ENCODE data around the gene FST. TPM values are rescaled to one million over a fixed set of nuclear protein-coding genes. Genes with fewer than 3 reads are reported as not detected.

FST gene
- total and polyA plus RNA-seq, 2 of the 13 experiments (the other 11 are each of a cell fraction or from before 2014, with no cell fraction given), result 38.6 to 136 TPM

GRCh38 chr5:53482717-53483638, 2.5 kb downstream of the FST start (continued):
- TF ChIP-seq, protein P1, sequence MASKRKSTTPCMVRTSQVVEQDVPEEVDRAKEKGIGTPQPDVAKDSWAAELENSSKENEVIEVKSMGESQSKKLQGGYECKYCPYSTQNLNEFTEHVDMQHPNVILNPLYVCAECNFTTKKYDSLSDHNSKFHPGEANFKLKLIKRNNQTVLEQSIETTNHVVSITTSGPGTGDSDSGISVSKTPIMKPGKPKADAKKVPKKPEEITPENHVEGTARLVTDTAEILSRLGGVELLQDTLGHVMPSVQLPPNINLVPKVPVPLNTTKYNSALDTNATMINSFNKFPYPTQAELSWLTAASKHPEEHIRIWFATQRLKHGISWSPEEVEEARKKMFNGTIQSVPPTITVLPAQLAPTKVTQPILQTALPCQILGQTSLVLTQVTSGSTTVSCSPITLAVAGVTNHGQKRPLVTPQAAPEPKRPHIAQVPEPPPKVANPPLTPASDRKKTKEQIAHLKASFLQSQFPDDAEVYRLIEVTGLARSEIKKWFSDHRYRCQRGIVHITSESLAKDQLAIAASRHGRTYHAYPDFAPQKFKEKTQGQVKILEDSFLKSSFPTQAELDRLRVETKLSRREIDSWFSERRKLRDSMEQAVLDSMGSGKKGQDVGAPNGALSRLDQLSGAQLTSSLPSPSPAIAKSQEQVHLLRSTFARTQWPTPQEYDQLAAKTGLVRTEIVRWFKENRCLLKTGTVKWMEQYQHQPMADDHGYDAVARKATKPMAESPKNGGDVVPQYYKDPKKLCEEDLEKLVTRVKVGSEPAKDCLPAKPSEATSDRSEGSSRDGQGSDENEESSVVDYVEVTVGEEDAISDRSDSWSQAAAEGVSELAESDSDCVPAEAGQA (IDR thresholded peaks at IDR 0.05; ENCODE audit: low read depth), result peak; percentile 58; the same call in 1 of the 2 replicates
- TF ChIP-seq, protein P1 (CRISPR knock-in tag; IDR thresholded peaks at IDR 0.05; ENCODE audit: borderline replicate concordance), result no peak
- TF ChIP-seq ZNF616 (CRISPR knock-in tag; IDR thresholded peaks at IDR 0.05; ENCODE audit: low read depth), result no peak
- TF ChIP-seq ZFP36 (IDR thresholded peaks at IDR 0.05; ENCODE audit: borderline replicate concordance, low read depth, low read length, partially characterized antibody), result no peak
- peak; percentile 91 for TF ChIP-seq ZNF687 (CRISPR knock-in tag; IDR thresholded peaks at IDR 0.05)
- peak; percentile 63 for TF ChIP-seq SOX13 (IDR thresholded peaks at IDR 0.05)
- TF ChIP-seq SOX13 (CRISPR knock-in tag; conservative IDR thresholded peaks at IDR 0.05 in 1 of 2, IDR thresholded peaks at IDR 0.05 in 1 of 2), result peak in 1 of 2 experiments; percentile 70; a peak in 2 of 4 replicates
- peak; percentile 62; the same call in 1 of the 2 replicates for TF ChIP-seq ZKSCAN8 (CRISPR knock-in tag; IDR thresholded peaks at IDR 0.05; ENCODE audit: borderline replicate concordance)
- no peak for TF ChIP-seq ZNF24 (IDR thresholded peaks at IDR 0.05)
- no peak for TF ChIP-seq IKZF4 (CRISPR knock-in tag; IDR thresholded peaks at IDR 0.05; ENCODE audit: borderline replicate concordance, low read depth, not compliant biosample characterization)
- TF ChIP-seq ZNF234 (CRISPR knock-in tag; conservative IDR thresholded peaks at IDR 0.05), result no peak
- TF ChIP-seq PRMT3 (CRISPR knock-in tag; IDR thresholded peaks at IDR 0.05; ENCODE audit: borderline replicate concordance, low read depth), result no peak
- TF ChIP-seq ZNF589 (CRISPR knock-in tag; conservative IDR thresholded peaks at IDR 0.05), result peak; percentile 37
- TF ChIP-seq RAD51 (IDR thresholded peaks at IDR 0.05; ENCODE audit: borderline replicate concordance), result no peak
- TF ChIP-seq ZNF136 (CRISPR knock-in tag; IDR thresholded peaks at IDR 0.05; ENCODE audit: low read depth), result no peak
- no peak for TF ChIP-seq SRSF1 (optimal IDR thresholded peaks at IDR 0.05; ENCODE audit: low read depth, low read length)

Measured in HepG2 (cell line).